ENCODE results near the gene SSBP4. TPM values are rescaled to one million over a fixed set of nuclear protein-coding genes. Genes with fewer than 3 reads are reported as not detected.

Gene SSBP4
- total RNA-seq, 6 donors from 2014 or later = 52.0 to 157 (median 84.1) TPM

DNA sequence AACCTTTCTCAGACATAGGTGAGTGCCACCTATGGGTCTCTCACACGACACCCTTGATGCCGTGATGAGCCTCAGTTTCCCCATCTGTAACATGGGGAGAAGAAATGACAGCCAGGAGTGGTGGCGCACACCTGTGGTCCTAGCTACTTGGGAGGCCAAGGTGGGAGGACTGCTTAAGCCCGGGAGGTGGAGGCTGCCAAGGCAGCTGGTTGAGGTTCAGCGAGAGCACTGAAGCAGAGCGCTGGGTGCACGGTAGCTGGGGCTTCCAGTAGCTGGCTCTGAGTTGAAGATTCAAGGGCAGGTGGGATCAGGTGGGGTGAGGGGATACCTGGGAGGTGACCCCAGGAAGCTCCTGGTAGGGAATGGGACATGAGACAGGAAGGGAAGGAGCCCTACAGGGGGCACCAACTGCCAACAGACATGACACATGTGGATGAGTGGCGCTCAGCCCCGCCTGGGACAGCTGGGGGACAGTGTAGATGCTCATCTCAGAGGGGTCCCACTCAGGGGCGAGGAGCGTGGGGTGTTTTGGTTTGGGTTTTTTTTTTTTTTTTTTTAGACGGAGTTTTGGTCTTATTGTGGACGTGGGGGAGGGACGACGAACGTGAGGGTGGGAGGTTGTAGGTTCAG is 6.5 kb upstream of the SSBP4 start:
- DNase-seq (no peak), ATAC-seq (ENCODE audit: low FRiP score in 2 of 2) (no peak)
- no peaks in the 10 kb centered on the region for H3K36me3 ChIP-seq
- peaks cover 32 to 41% (median 34%) of the 10 kb centered on the region in 4 donors for H3K4me1 ChIP-seq
- no peaks in the 10 kb centered on the region for H3K27me3 ChIP-seq
- H3K4me3 ChIP-seq = no peak overlapping the region
- H3K27ac ChIP-seq = no peak overlapping the region
- no peaks in the 10 kb centered on the region for H3K9me3 ChIP-seq
- WGBS, 2 donors = 84 to 85% methylated on average over 16 of the region's 16 CpGs
- TF ChIP-seq POLR2AphosphoS5 (IDR thresholded peaks at IDR 0.05) (no peak), CTCF (IDR thresholded peaks at IDR 0.05) (no peak), POLR2A (IDR thresholded peaks at IDR 0.05) (no peak), EP300 (IDR thresholded peaks at IDR 0.05) (no peak)

GRCh38 chr19:18414504-18415177 is 4.6 kb upstream of the SSBP4 start:
- H3K4me1 ChIP-seq = peaks cover 45 to 57% (median 47%) of the 10 kb centered on the region in 4 donors
- 8 to 13% methylated on average over 7 to 11 of the region's 11 CpGs for WGBS, 2 donors

GRCh38 chr19:18415178-18415867 is 3.9 kb upstream of the SSBP4 start:
- WGBS, 2 donors = 14 to 41% methylated on average over 20 to 25 of the region's 25 CpGs
- TF ChIP-seq CTCF (IDR thresholded peaks at IDR 0.05) (no peak), POLR2AphosphoS5 (IDR thresholded peaks at IDR 0.05) (peak; percentile 68 to 76), POLR2A (IDR thresholded peaks at IDR 0.05) (peak in 1 of 4 donors; percentile 59), EP300 (IDR thresholded peaks at IDR 0.05) (no peak)
- no peaks in the 10 kb centered on the region for H3K9me3 ChIP-seq
- no peaks in the 10 kb centered on the region for H3K27me3 ChIP-seq
- peak overlapping the region in 3 of 4 donors; percentile 18 to 38 (median 37) for H3K4me3 ChIP-seq
- H3K27ac ChIP-seq = peak overlapping the region; percentile 87 to 94 (median 91)
- no peaks in the 10 kb centered on the region for H3K36me3 ChIP-seq
- ATAC-seq (ENCODE audit: low FRiP score in 2 of 2) (peak; percentile 15 to 19), DNase-seq (peak in 1 of 2 donors; percentile 83)
- peaks cover 49 to 63% (median 52%) of the 10 kb centered on the region in 4 donors for H3K4me1 ChIP-seq

More at GRCh38 chr19:18414504-18415177, 4.6 kb upstream of the SSBP4 start:
- ATAC-seq (ENCODE audit: low FRiP score in 2 of 2) = no peak
- TF ChIP-seq CTCF (IDR thresholded peaks at IDR 0.05) (no peak), EP300 (IDR thresholded peaks at IDR 0.05) (no peak), POLR2A (IDR thresholded peaks at IDR 0.05) (no peak), POLR2AphosphoS5 (IDR thresholded peaks at IDR 0.05) (no peak)
- no peaks in the 10 kb centered on the region for H3K9me3 ChIP-seq
- no peak for DNase-seq
- no peaks in the 10 kb centered on the region for H3K27me3 ChIP-seq
- no peaks in the 10 kb centered on the region for H3K36me3 ChIP-seq
- peak overlapping the region; percentile 87 to 94 (median 91) for H3K27ac ChIP-seq
- peak overlapping the region in 3 of 4 donors; percentile 18 to 38 (median 37) for H3K4me3 ChIP-seq

DNA sequence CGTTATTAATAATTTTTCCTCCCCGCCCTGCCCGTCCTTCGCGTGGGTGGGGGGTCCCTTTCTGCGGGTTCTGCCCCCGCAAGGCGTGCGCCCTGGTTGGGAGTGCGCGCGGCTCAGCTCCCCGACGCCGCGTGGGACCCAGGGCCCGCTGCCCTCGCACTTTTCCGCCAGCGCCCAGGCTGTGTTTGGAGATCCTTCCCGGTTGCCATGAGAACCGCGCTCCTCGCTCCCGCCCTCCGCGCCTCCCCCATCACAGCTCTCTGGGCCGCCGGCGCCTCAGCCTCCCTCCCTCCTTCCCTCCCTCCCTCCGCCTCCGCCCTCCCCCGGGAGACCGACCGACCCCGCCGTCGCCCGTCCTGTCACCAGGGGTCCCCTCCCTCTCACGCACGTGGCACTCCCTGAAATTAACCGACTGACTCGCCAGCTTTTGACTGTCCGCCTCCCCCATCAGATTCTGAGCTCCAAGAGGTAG is 2.4 kb upstream of the SSBP4 start:
- no peaks in the 10 kb centered on the region for H3K9me3 ChIP-seq
- no peaks in the 10 kb centered on the region for H3K36me3 ChIP-seq
- peak overlapping the region; percentile 87 to 94 (median 91) for H3K27ac ChIP-seq
- H3K4me3 ChIP-seq = peak overlapping the region in 3 of 4 donors; percentile 38 to 82 (median 80)
- no peaks in the 10 kb centered on the region for H3K27me3 ChIP-seq
- H3K4me1 ChIP-seq = peaks cover 60 to 74% (median 63%) of the 10 kb centered on the region in 4 donors
- TF ChIP-seq CTCF (IDR thresholded peaks at IDR 0.05) = no peak
- TF ChIP-seq POLR2A (IDR thresholded peaks at IDR 0.05) = peak in 1 of 4 donors; percentile 23
- no peak for TF ChIP-seq EP300 (IDR thresholded peaks at IDR 0.05)
- TF ChIP-seq POLR2AphosphoS5 (IDR thresholded peaks at IDR 0.05) = peak; percentile 24 to 29
- 1 to 2% methylated on average over 34 of the region's 44 CpGs for WGBS, 2 donors
- DNase-seq (peak; percentile 86 to 95), ATAC-seq (ENCODE audit: low FRiP score in 2 of 2) (peak; percentile 69 to 81)
